Muscle layer of colon (tissue), 2 donors: Measurements from ENCODE around the gene CACNB2.
"Not testable (repeated sequence)": the region's sequence is repeated elsewhere in the genome, so short reads cannot be mapped to it uniquely, and the experiment has no call there.

Source experiments
- H3K27ac ChIP-seq: one replicate; pipeline ENCODE4 v1.7.0; 2013; ENCODE audit warnings: low read depth, mild to moderate bottlenecking, low read length, moderate library complexity
- H3K27me3 ChIP-seq, 2 donors: one replicate each; pipeline ENCODE4 v1.7.0; 2013; ENCODE audit warnings: low read length in 2 of 2, mild to moderate bottlenecking in 2 of 2; ENCODE audit not compliant: insufficient read depth in 2 of 2, control insufficient read depth in 1 of 2
- H3K36me3 ChIP-seq: one replicate; pipeline ENCODE4 v1.7.0; 2013; ENCODE audit warnings: mild to moderate bottlenecking, low read length; ENCODE audit not compliant: insufficient read depth
- H3K4me1 ChIP-seq: one replicate; pipeline ENCODE4 v1.7.0; 2013; ENCODE audit warnings: mild to moderate bottlenecking, low read length; ENCODE audit not compliant: insufficient read depth
- H3K4me3 ChIP-seq, 2 donors: one replicate each; pipeline ENCODE4 v1.7.0; 2013; ENCODE audit warnings: low read length in 2 of 2, low read depth in 1 of 2, mild to moderate bottlenecking in 1 of 2, moderate library complexity in 1 of 2
- H3K9ac ChIP-seq: one replicate; pipeline ENCODE4 v1.7.0; 2013; ENCODE audit warnings: low read length
- H3K9me3 ChIP-seq: one replicate; pipeline ENCODE4 v1.7.0; 2013; ENCODE audit warnings: mild to moderate bottlenecking, low read length
- donor health status: abdominal sarcoma.
- donor health status: Adenocarcinoma of cecum.

Gene CACNB2

DNA sequence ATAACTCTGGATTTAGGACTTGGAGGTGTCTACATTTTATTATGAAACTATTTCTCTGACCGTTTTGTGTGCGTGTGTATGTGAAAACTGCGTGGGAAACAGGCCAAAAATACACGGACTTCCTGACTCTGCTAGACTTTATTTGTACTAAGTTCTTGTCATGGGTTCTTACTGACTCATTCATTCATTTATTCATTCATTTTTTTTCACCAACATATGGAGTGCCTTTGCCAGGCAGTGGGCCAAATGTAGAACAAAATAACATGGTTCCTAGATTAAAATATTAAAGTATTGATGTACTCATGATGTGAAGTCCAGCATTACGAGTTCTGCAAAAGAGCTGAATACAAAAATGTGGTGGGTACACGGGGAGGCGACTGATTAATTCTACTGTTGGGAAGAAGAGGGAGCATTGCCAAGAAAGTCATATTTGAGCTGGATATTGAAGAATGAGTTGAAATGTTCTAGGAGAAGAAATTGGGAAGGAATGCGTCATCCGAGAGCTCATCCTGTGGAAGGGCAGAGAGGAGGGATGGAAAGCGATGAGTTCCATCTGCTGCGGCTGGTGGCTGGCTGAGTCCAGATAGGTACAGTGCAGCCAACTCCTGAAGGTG lies 24.6 kb downstream of the CACNB2 start:
- no peak overlapping the region for H3K9ac ChIP-seq
- H3K27me3 ChIP-seq, result no peaks in the 10 kb centered on the region
- H3K36me3 ChIP-seq, result no peaks in the 10 kb centered on the region
- H3K4me3 ChIP-seq, result no peak overlapping the region
- H3K9me3 ChIP-seq, result no peaks in the 10 kb centered on the region
- H3K4me1 ChIP-seq, result peaks cover 22% of the 10 kb centered on the region
- peak overlapping the region; percentile 30 for H3K27ac ChIP-seq

DNA sequence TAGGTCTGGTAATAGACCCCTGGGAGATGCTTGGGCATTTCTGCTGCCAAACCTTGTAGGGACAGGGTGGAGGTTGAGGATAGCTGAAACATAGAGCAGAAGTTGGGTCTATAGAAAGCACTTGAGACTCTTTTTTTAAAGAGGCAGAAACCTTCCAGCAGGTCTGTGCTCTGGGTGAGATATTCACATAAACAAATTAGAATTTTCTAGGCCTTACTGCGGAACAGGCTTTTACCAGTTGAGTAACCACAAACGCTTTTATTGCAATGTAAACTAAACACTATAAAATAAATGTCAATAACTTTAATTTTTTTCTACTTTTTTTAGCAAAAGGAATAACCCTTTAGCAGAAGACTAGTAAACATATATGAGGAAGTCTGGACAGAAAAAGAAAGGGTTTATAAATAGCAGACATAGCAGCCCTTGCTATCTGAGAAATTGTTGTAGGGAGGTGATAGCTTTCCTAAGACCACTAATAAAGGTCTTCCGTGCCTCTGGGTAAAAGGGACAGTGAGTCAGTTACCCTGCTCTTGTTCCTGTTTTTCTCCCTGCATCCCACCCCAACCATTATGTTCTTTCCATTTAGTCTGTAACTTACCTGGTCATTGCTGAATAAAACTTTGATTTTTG lies 38.7 kb downstream of the CACNB2 start:
- no peaks in the 10 kb centered on the region for H3K36me3 ChIP-seq
- H3K9ac ChIP-seq, result no peak overlapping the region
- peak overlapping the region in 1 of 2 donors; percentile 17 for H3K4me3 ChIP-seq
- no peaks in the 10 kb centered on the region for H3K9me3 ChIP-seq
- peak overlapping the region; percentile 89 for H3K27ac ChIP-seq
- peaks cover 28% of the 10 kb centered on the region for H3K4me1 ChIP-seq
- no peaks in the 10 kb centered on the region for H3K27me3 ChIP-seq

DNA sequence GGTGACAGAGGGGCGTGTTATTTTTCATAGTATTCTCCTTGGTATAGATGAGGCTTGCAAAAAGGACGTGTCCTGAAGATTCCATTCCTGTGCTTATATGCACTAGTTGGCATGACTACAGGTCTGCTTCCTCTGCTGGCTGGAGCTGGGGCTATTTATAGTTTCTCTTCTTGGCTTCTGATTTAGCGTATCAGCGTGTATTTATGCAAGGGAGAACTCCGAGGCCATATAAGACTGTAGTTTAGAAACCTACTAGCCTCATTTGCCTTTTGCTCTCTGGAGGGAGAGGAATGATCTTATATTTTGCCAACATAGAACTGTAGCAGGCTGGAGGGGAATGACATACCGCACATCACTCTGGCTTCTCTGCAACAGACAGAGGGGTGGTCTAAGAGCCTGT lies 39.7 kb downstream of the CACNB2 start:
- Histone ChIP-seq H3K36me3 (no peaks in the 10 kb centered on the region), H3K27me3 (no peaks in the 10 kb centered on the region), H3K9ac (peak overlapping the region; percentile 2), H3K4me1 (peaks cover 33% of the 10 kb centered on the region), H3K27ac (peak overlapping the region; percentile 89), H3K9me3 (no peaks in the 10 kb centered on the region), H3K4me3 (peak overlapping the region in 1 of 2 donors; percentile 17)

DNA sequence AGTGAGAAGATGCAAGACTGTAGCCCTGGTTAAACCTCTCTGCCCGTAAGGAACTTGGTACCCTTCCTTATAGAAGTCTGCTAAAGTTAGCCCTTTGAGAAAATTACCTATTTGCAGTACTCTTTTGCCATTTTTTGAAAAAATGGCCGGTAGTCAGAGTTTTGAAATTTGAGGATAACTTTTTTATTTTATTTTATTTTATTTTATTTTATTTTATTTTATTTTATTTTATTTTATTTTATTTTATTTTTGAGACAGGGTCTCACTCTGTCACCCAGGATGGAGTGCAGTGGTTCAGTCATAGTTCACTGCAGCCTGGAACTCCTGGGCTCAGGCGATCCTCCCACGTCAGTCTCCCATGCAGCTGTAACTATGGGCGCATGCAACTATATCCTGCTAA lies 41.2 kb downstream of the CACNB2 start:
- not testable (repeated sequence) for H3K9ac ChIP-seq, H3K36me3 ChIP-seq, H3K4me3 ChIP-seq, H3K27me3 ChIP-seq, H3K9me3 ChIP-seq
- Histone ChIP-seq H3K4me1 (peaks cover 43% of the 10 kb centered on the region), H3K27ac (peak overlapping the region; percentile 89)

DNA sequence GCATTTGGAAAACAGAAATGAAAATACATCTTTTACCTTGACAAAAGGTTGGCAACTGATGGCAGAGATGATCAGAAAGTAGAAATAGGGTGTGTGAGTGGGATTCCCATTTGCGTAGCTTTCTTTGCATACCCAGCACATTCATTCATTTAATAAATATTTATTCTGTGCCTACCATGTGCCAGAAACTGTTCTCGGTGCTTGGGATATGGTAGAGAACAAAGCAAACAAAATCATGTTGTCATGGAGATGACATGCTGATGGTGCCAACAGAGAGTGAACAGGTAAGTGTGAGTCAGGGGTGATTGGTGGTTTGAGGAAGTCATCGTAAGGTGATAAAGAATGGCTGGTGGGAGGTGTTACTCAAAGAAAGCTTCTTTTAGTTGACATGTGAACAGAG lies 45.4 kb downstream of the CACNB2 start:
- no peak overlapping the region for H3K27ac ChIP-seq
- peaks cover 24% of the 10 kb centered on the region for H3K4me1 ChIP-seq
- no peaks in the 10 kb centered on the region for H3K36me3 ChIP-seq
- H3K27me3 ChIP-seq, result no peaks in the 10 kb centered on the region
- H3K9ac ChIP-seq, result no peak overlapping the region
- H3K4me3 ChIP-seq, result no peak overlapping the region
- H3K9me3 ChIP-seq, result no peaks in the 10 kb centered on the region

DNA sequence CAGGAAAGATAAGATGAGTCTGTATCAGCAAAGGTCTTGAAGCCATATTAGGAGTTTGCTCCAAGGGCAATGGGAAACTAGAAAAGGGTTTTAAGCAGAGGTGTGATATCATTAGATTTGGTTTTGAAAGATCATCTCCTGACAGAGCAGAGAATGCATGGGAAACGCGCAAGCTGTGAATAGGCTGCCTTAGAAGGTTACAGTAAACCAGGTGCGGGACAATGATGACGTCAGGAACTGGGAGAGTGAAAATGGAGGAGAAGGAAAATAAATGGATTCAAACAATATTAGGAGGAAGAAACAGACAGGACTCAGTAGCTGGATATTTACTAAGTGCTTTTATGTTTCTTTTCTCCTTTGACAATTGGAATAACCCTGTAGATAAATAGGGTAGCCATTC lies 50.6 kb downstream of the CACNB2 start:
- no peak overlapping the region for H3K9ac ChIP-seq
- no peak overlapping the region for H3K4me3 ChIP-seq
- no peaks in the 10 kb centered on the region for H3K36me3 ChIP-seq
- H3K9me3 ChIP-seq, result no peaks in the 10 kb centered on the region
- no peaks in the 10 kb centered on the region for H3K27me3 ChIP-seq
- H3K27ac ChIP-seq, result no peak overlapping the region
- H3K4me1 ChIP-seq, result peaks cover 25% of the 10 kb centered on the region

DNA sequence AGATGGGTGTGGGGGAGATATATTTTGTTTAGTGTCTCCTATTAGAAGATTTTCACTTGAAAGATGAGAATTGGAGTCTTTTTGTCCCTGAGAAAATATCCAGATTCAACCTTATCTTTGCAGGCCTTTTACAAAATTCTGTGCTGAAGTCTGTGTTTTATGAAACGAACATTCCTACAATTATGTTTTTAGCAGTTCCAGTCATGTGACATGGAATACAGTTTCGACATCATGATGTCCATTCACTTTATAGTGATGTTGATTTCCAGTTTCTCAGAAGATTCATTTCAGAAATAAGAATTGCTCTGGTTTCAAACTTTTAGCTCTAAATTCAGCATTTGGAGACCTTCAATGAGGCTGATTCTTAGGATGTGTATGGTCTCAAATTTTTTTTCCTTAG lies 54.4 kb downstream of the CACNB2 start:
- peaks cover 36% of the 10 kb centered on the region for H3K4me1 ChIP-seq
- no peaks in the 10 kb centered on the region for H3K9me3 ChIP-seq
- no peaks in the 10 kb centered on the region for H3K27me3 ChIP-seq
- H3K4me3 ChIP-seq, result no peak overlapping the region
- H3K27ac ChIP-seq, result peak overlapping the region; percentile 67
- H3K9ac ChIP-seq, result no peak overlapping the region
- H3K36me3 ChIP-seq, result no peaks in the 10 kb centered on the region

DNA sequence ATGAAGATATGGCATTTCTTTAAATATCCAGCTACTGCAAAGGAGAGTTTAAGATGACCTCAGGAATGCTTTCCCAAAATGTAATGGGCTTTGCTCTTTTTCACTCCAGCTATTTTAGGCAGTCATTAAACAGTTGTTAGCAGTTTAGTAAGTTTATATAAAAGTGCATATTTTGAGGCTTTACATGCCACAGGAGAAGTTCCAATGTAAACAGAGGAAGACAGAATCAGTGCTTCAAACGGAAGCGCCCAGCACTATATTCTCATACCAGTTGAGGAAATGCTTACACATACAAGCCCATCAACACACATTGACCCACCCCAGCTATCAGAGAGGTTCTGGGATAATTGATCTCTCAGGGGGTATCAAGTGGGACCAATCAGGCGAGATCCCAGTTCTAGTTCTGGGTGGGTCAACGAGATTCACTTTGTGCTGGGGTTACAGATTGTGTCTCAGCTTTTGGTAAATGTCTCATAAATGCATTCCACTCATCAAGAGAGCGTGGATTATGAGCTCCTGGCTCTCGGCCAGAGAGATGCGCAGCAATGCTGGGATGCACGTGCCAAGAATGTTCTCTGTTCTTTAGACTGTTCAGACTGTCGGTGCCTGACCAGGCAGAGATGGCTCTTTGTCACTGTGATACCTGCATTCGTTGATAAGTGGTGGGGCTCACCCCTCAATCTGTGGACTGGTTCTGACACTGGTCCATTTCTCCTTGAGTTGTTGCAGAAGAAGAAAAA lies 55.0 kb downstream of the CACNB2 start:
- Histone ChIP-seq H3K27me3 (no peaks in the 10 kb centered on the region), H3K4me1 (peaks cover 36% of the 10 kb centered on the region), H3K36me3 (no peaks in the 10 kb centered on the region), H3K27ac (peak overlapping the region; percentile 67), H3K9me3 (no peaks in the 10 kb centered on the region), H3K9ac (no peak overlapping the region), H3K4me3 (no peak overlapping the region)

DNA sequence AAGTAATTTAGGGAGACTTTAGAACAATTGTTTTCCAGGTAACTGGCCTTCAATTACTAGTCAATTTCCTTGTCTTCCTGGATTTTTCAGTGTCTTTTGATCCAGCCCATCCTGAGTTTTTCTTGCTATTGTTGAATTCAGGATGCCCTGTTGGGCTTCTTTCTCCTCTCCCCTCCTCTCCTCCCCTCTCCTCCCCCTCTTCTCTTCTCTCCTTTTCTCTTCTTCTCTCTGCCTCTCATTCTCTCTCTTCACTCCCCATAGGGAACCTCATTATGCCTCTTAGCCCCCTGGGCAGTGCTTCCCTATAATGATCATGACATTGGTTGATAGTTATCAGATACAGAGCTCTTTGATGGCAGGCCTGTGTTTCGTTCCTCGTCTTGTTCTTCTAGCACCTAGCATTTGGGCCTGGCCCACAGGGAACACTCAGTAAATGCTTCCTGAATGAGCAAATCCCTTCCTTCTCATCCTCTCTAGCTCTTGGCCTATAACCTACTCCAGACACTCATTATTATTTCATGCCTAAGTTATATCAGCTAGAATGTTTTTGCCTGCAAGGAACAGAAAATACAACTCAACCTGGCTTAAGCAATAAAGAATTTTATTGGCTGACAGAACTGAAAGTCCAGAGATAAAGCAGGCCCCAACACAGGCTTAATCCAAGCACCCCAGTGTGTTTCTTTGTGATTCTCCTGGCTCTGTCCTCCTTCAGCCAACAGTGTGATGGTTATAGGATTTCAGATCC lies 56.8 kb downstream of the CACNB2 start:
- no peaks in the 10 kb centered on the region for H3K36me3 ChIP-seq
- H3K4me3 ChIP-seq, result no peak overlapping the region
- H3K27me3 ChIP-seq, result no peaks in the 10 kb centered on the region
- no peaks in the 10 kb centered on the region for H3K9me3 ChIP-seq
- H3K27ac ChIP-seq, result peak overlapping the region; percentile 67
- H3K4me1 ChIP-seq, result peaks cover 36% of the 10 kb centered on the region
- H3K9ac ChIP-seq, result no peak overlapping the region

DNA sequence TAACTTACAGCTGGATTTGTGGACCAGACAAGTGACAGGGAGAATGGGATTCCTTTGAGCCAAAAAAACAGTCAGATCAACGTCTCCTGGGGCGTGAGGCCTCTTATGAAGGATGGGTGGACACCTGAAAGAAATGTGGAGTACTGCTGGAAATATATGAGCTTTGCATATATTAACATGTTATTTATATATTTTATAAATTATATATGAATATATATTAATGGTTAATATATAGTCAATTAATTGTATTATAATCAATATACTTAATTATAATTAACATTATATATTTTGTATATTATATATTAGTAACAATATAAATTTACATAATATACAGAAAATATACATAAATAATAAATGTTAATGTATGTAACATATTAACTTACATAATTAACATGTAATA lies 57.5 kb downstream of the CACNB2 start:
- Histone ChIP-seq H3K36me3 (no peaks in the 10 kb centered on the region), H3K4me3 (no peak overlapping the region), H3K9ac (no peak overlapping the region), H3K9me3 (no peaks in the 10 kb centered on the region), H3K27me3 (no peaks in the 10 kb centered on the region), H3K4me1 (peaks cover 42% of the 10 kb centered on the region), H3K27ac (peak overlapping the region; percentile 67)

DNA sequence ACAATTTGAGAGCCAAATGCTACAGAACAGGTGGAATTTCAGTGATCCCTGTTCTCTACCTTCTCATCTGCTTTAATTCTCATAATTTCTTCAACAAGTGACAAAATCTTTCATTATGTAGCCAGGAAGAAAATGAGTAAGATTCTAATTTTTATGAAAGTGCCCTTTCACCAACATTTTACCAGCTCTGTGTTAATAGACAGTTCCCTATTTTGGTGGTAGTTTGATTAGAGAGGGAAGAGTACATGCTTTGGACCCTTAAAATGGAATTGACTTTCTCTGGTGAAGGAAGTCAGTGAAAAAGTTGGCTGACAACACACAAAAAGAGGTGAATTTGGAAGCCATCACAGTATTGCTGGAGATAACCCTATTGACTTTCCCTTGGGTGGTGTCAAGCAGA lies 61.7 kb downstream of the CACNB2 start:
- Histone ChIP-seq H3K4me3 (no peak overlapping the region), H3K27me3 (no peaks in the 10 kb centered on the region), H3K9ac (no peak overlapping the region), H3K36me3 (no peaks in the 10 kb centered on the region), H3K27ac (peak overlapping the region; percentile 80), H3K4me1 (peaks cover 23% of the 10 kb centered on the region), H3K9me3 (no peaks in the 10 kb centered on the region)
